Measurements from ENCODE around the gene TBC1D1. TPM values are rescaled to one million over a fixed set of nuclear protein-coding genes. Genes with fewer than 3 reads are reported as not detected.

Gene TBC1D1
- polyA plus RNA-seq, 3 donors from 2014 or later, result 15.2 to 33.3 (median 18.0) TPM

DNA sequence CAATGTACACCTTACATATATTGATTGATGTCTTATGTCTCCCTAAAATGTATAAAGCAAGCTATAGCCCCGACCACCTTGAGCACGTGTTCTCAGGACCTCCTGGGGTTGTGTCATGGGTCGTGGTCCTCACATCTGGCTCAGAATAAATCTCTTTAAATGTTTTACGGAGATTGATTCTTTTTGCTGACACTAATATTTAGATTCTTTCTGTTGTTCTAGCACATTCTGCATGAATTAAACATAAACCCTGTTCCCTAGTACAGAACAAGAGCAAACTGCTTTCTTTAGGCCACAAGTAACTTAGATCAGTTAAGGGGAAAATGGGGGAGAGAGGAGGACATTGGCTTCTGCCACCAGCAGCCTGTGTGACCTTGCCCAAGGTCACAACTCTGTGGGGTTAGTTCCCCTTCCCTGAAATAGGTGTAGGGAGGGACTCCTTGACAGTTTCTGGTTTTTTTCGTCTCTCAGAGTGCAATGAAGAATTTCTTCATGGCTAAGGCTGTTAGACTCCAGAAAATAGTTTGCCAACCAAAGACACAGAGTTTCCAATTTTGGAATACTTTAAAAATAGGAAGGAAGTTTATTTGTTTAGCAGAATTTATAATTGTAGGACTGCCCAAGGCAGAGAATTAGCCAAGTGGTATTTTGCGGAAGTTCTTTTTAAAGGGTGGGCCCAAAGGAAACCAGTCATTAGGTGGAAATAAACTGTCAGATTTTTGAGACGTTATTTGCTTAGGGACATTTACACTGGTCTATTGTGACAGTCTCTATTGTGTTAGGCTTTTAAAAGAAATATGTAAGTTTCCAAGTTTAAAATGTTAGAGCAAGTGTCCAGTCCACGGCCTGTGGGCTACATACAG, 98.7 kb downstream of the TBC1D1 start:
- no peaks in the 10 kb centered on the region for H3K9me3 Mint-ChIP-seq
- no peak for DNase-seq
- H3K36me3 Mint-ChIP-seq, result peaks cover 0 to 5% (median 0%) of the 10 kb centered on the region in 3 donors
- H3K4me1 Mint-ChIP-seq, result peaks cover 5 to 27% of the 10 kb centered on the region in 2 donors
- peak overlapping the region in 2 of 6 donors; percentile 11 to 15 for H3K27ac Mint-ChIP-seq
- H3K27me3 Mint-ChIP-seq (ENCODE audit: low read depth in 3 of 3), result no peaks in the 10 kb centered on the region
- H3K4me3 Mint-ChIP-seq, result no peak overlapping the region

- H3K4me3 Mint-ChIP-seq, result no peak overlapping the region
- H3K27ac Mint-ChIP-seq, result no peak overlapping the region
- H3K36me3 Mint-ChIP-seq, result peaks cover 0 to 5% (median 0%) of the 10 kb centered on the region in 3 donors
- peaks cover 16 to 34% of the 10 kb centered on the region in 2 donors for H3K4me1 Mint-ChIP-seq
- H3K9me3 Mint-ChIP-seq, result no peaks in the 10 kb centered on the region
- DNase-seq, result no peak
- H3K27me3 Mint-ChIP-seq (ENCODE audit: low read depth in 3 of 3), result no peaks in the 10 kb centered on the region
Measured at GRCh38 chr4:37990731-37991245, 99.9 kb downstream of the TBC1D1 start.

DNA sequence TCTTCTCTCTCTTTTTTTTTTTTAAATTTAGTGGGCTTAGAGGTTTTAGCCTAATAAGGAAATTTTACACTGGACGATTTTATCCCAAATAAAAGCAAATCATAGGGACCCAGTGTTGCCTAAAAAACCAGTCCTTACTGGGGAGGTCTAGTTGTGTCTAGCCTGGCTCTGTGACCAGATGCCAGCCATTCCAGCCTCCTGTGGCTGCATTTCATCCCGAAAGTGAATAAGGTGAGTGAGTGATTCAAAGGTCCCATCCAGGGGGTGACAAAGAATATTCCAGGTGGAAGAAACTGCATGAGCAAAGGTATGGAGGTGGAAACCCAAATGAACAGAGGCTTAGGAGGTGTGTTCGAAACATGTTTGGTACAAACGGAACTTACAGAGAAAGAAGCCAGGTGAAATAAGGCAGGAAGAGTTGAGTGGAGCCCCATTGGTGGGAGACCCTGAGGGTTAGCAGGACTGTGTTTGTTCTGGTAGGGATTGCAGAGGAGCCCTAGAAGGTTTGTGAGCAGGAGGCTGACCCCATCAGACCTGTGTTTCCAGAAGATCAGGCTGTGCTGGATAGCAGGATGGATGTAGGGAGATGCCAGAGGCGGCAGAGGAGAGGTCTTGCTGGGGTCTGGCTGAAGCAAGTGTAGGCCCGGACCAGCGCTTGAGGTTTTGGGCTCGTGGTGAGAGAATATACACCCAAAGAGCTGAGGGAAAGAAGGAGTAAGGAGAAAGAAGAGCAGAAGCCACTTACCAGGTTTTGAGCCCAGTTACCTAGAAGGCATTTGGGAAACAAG, 100.9 kb downstream of the TBC1D1 start:
- Mint-ChIP-seq H3K27me3 (ENCODE audit: low read depth in 3 of 3) (no peaks in the 10 kb centered on the region), H3K9me3 (no peaks in the 10 kb centered on the region), H3K4me1 (peaks cover 17 to 34% of the 10 kb centered on the region in 2 donors), H3K27ac (peak overlapping the region in 3 of 6 donors; percentile 22 to 59 (median 49)), H3K36me3 (peaks cover 0 to 5% (median 0%) of the 10 kb centered on the region in 3 donors), H3K4me3 (no peak overlapping the region)
- DNase-seq, result no peak

DNA sequence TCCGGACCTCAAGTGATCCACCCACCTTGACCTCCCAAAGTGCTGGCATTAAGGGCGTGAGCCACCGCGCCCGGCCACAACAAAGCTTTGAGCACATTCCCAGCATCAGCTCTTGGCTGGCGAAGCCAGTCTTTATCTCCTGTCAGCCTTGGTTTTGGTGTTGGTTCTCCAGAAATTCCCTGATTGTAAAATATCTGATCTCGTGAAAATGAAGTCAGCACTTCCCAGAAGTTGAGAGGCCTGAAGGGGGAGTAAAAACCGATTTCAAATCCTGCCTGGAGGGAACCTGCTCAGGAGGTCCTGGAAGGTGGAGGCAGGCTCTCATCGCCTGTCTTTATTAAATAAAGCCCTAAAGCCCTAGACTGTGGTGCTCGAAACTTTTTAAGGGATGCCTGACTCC, 102.9 kb downstream of the TBC1D1 start:
- Mint-ChIP-seq H3K4me1 (peaks cover 30 to 53% of the 10 kb centered on the region in 2 donors), H3K36me3 (peaks cover 0 to 4% (median 0%) of the 10 kb centered on the region in 3 donors), H3K27ac (peak overlapping the region in 1 of 6 donors; percentile 82), H3K4me3 (no peak overlapping the region), H3K9me3 (no peaks in the 10 kb centered on the region), H3K27me3 (ENCODE audit: low read depth in 3 of 3) (no peaks in the 10 kb centered on the region)
- no peak for DNase-seq

DNA sequence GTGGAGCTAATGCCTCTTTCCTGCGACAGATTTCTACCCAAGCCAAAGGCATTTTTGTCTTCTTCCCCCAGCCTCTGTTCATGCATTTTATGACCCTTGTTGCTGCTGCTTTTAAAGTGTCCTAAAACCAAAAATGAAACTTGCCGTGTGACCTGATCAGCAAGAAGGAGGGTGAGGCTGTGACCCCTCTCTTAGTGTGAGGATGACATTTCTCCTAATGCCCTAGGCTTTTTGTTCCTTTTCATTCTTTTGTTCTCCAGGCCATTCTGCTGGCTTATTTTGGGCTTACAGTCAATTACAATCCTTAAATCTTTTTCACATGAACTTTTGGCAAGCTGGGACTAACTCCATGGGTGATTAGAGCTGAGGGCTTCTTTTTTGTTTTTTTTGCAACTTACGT, 103.7 kb downstream of the TBC1D1 start:
- peak in 1 of 3 donors; percentile 20 for DNase-seq
- H3K36me3 Mint-ChIP-seq, result peaks cover 0 to 4% (median 0%) of the 10 kb centered on the region in 3 donors
- H3K4me3 Mint-ChIP-seq, result peak overlapping the region in 3 of 5 donors; percentile 34 to 52 (median 40)
- peaks cover 37 to 60% of the 10 kb centered on the region in 2 donors for H3K4me1 Mint-ChIP-seq
- H3K27me3 Mint-ChIP-seq (ENCODE audit: low read depth in 3 of 3), result no peaks in the 10 kb centered on the region
- H3K27ac Mint-ChIP-seq, result peak overlapping the region; percentile 19 to 87 (median 53)
- H3K9me3 Mint-ChIP-seq, result no peaks in the 10 kb centered on the region

DNA sequence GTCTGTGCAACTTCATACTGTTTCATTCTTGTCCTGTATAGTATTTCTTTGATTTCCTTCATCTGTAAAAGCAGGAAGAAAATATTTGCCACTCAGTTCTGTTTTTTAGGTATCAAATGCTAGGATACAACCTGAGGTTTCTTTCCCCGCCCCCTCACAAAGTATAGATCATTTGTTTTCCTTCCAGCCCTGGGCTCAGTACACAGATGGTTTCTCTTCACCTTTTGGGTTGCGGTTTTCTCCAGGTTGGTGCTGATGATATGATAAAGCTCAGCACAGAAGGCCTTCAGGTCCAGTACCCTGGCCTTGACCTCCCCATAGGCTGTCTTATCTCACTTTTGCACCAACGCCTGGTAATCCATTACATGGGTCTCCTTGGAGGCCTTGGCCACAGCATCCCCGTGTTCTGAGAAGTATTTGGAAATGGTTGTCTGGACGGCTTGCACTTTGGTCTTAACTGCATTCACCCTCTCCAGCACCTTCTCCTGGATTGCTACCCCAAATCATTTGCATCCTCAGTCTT, 104.5 kb downstream of the TBC1D1 start:
- DNase-seq, result no peak
- Mint-ChIP-seq H3K27me3 (ENCODE audit: low read depth in 3 of 3) (no peaks in the 10 kb centered on the region), H3K36me3 (peaks cover 0 to 4% (median 0%) of the 10 kb centered on the region in 3 donors), H3K4me3 (no peak overlapping the region), H3K27ac (peak overlapping the region in 3 of 6 donors; percentile 22 to 67 (median 53)), H3K9me3 (no peaks in the 10 kb centered on the region), H3K4me1 (peaks cover 42 to 65% of the 10 kb centered on the region in 2 donors)

DNA sequence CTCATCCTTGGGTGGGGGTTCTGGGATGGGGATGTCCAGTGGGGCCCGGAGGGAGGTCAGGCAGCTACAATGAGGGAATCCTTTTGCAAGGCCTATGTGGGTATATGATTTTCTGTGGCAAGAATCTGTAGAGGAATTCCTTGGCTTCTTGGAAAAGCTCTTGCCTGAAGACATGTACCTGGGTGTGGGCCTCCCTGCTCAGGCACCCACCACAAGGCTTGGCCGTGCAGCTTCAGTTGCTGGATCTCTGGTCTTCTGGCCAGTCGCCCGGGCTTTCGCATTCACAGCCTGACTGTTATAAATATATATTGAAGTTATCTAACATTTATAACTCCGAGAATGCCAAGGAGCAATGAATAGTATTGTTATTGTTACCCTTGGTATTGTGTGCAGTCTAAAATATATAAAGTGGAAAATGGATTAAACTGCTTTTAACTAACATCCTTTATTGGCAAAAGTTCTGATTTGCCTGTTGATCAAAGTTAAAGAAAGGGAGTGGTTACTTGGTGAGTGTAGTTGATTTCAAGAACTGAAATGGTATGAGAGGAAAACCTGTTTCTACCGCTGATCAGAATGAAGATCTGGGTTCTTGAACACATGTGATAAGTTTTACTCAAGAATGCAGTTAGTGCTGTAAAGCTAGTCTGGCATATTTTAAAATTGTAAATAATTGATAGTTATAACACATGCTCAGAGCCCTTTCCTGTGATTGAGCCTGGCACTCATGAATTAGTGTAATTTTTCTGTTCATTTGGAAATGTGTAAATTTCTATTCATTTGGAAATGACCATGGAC, 105.3 kb downstream of the TBC1D1 start:
- H3K27me3 Mint-ChIP-seq (ENCODE audit: low read depth in 3 of 3), result no peaks in the 10 kb centered on the region
- no peak for DNase-seq
- H3K9me3 Mint-ChIP-seq, result no peaks in the 10 kb centered on the region
- peaks cover 0 to 4% (median 0%) of the 10 kb centered on the region in 3 donors for H3K36me3 Mint-ChIP-seq
- no peak overlapping the region for H3K4me3 Mint-ChIP-seq
- peak overlapping the region in 1 of 6 donors; percentile 62 for H3K27ac Mint-ChIP-seq
- peaks cover 42 to 65% of the 10 kb centered on the region in 2 donors for H3K4me1 Mint-ChIP-seq

GRCh38 chr4:37998226-37998625, 107.3 kb downstream of the TBC1D1 start:
- H3K4me3 Mint-ChIP-seq, result peak overlapping the region in 1 of 5 donors; percentile 2
- H3K27me3 Mint-ChIP-seq (ENCODE audit: low read depth in 3 of 3), result no peaks in the 10 kb centered on the region
- H3K36me3 Mint-ChIP-seq, result peaks cover 0 to 8% (median 0%) of the 10 kb centered on the region in 3 donors
- DNase-seq, result no peak
- peaks cover 56 to 71% of the 10 kb centered on the region in 2 donors for H3K4me1 Mint-ChIP-seq
- peak overlapping the region in 5 of 6 donors; percentile 24 to 85 (median 62) for H3K27ac Mint-ChIP-seq
- H3K9me3 Mint-ChIP-seq, result no peaks in the 10 kb centered on the region

DNA sequence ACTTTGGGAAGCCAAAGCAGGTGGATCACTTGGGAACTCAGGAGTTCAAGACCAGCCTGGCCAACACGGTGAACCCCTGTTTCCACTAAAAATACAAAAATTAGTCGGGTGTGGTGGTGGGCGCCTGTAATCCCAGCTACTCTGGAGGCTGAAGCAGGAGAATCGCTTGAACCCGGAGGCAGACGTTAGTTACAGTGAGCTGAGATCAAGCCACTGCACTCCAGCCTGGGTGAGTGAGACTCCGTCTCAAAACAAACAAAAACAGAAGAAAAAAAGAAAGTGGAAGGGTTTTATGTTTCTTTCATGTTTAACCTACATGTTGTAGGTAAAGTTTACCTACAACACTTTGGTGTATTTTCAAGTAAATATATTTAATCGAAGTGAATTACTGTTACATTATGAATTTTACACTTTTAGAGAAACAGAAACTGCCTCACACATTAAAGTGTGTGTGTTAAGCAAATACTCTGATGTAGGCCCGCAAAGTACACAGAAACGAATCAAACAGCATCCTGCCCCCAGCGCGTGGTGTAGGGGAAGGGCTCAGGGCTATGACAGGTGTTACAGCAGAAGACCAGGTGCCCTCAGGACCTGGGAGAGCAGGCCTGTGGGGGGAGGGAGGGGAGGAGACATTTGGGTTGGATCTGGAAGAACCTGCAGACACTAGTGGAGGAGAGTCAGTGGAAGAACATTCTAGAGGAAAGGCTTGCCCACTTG, 108.3 kb downstream of the TBC1D1 start:
- Mint-ChIP-seq H3K9me3 (no peaks in the 10 kb centered on the region), H3K4me3 (peak overlapping the region in 4 of 5 donors; percentile 43 to 72 (median 56)), H3K36me3 (peaks cover 0 to 8% (median 0%) of the 10 kb centered on the region in 3 donors), H3K4me1 (peaks cover 63 to 75% of the 10 kb centered on the region in 2 donors), H3K27me3 (ENCODE audit: low read depth in 3 of 3) (no peaks in the 10 kb centered on the region), H3K27ac (peak overlapping the region; percentile 42 to 88 (median 64))
- peak in 1 of 3 donors; percentile 14 for DNase-seq

DNA sequence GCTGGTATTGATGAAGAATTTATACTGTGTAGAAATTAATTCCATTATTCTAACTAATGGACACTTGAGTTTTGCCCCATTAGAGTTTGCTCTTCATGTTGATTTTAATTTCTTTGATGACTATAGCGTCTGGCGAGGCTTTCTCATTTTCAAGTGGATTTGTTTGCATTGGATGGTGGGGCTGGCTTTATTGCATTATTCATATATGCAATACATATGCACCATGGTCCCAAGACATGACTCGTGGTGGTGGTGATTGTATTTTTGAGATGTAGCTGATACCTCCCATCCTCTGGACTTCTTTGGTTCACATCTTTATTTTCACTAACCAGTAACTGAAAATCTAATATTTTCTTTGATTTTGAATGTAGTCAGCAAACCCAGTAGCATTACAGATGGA, 109.1 kb downstream of the TBC1D1 start:
- peaks cover 0 to under 1% (median 0%) of the 10 kb centered on the region in 3 donors for H3K27me3 Mint-ChIP-seq (ENCODE audit: low read depth in 3 of 3)
- peak overlapping the region in 1 of 5 donors; percentile 65 for H3K4me3 Mint-ChIP-seq
- peaks cover 63 to 75% of the 10 kb centered on the region in 2 donors for H3K4me1 Mint-ChIP-seq
- no peaks in the 10 kb centered on the region for H3K9me3 Mint-ChIP-seq
- peaks cover 0 to 8% (median 0%) of the 10 kb centered on the region in 3 donors for H3K36me3 Mint-ChIP-seq
- peak overlapping the region in 3 of 6 donors; percentile 62 to 67 (median 65) for H3K27ac Mint-ChIP-seq
- no peak for DNase-seq

GRCh38 chr4:38001927-38002326, 111.0 kb downstream of the TBC1D1 start:
- Mint-ChIP-seq H3K4me3 (no peak overlapping the region), H3K9me3 (no peaks in the 10 kb centered on the region), H3K27ac (peak overlapping the region in 1 of 6 donors; percentile 73), H3K36me3 (peaks cover 0 to 8% (median 0%) of the 10 kb centered on the region in 3 donors), H3K4me1 (peaks cover 68 to 78% of the 10 kb centered on the region in 2 donors), H3K27me3 (ENCODE audit: low read depth in 3 of 3) (peaks cover 0 to 2% (median 0%) of the 10 kb centered on the region in 3 donors)
- no peak for DNase-seq

GRCh38 chr4:38002451-38003071, 111.7 kb downstream of the TBC1D1 start:
- H3K4me3 Mint-ChIP-seq, result peak overlapping the region in 2 of 5 donors; percentile 46 to 75
- DNase-seq, result no peak
- no peaks in the 10 kb centered on the region for H3K9me3 Mint-ChIP-seq
- peaks cover 0 to 11% (median 0%) of the 10 kb centered on the region in 3 donors for H3K36me3 Mint-ChIP-seq
- peak overlapping the region; percentile 54 to 87 (median 78) for H3K27ac Mint-ChIP-seq
- H3K4me1 Mint-ChIP-seq, result peaks cover 71 to 79% of the 10 kb centered on the region in 2 donors
- H3K27me3 Mint-ChIP-seq (ENCODE audit: low read depth in 3 of 3), result peaks cover 0 to 2% (median 0%) of the 10 kb centered on the region in 3 donors
